ENCODE results near the gene PMPCA.

GRCh38 chr9:136448655-136449054, 38.2 kb downstream of the PMPCA start:
- TF ChIP-seq, protein P1, sequence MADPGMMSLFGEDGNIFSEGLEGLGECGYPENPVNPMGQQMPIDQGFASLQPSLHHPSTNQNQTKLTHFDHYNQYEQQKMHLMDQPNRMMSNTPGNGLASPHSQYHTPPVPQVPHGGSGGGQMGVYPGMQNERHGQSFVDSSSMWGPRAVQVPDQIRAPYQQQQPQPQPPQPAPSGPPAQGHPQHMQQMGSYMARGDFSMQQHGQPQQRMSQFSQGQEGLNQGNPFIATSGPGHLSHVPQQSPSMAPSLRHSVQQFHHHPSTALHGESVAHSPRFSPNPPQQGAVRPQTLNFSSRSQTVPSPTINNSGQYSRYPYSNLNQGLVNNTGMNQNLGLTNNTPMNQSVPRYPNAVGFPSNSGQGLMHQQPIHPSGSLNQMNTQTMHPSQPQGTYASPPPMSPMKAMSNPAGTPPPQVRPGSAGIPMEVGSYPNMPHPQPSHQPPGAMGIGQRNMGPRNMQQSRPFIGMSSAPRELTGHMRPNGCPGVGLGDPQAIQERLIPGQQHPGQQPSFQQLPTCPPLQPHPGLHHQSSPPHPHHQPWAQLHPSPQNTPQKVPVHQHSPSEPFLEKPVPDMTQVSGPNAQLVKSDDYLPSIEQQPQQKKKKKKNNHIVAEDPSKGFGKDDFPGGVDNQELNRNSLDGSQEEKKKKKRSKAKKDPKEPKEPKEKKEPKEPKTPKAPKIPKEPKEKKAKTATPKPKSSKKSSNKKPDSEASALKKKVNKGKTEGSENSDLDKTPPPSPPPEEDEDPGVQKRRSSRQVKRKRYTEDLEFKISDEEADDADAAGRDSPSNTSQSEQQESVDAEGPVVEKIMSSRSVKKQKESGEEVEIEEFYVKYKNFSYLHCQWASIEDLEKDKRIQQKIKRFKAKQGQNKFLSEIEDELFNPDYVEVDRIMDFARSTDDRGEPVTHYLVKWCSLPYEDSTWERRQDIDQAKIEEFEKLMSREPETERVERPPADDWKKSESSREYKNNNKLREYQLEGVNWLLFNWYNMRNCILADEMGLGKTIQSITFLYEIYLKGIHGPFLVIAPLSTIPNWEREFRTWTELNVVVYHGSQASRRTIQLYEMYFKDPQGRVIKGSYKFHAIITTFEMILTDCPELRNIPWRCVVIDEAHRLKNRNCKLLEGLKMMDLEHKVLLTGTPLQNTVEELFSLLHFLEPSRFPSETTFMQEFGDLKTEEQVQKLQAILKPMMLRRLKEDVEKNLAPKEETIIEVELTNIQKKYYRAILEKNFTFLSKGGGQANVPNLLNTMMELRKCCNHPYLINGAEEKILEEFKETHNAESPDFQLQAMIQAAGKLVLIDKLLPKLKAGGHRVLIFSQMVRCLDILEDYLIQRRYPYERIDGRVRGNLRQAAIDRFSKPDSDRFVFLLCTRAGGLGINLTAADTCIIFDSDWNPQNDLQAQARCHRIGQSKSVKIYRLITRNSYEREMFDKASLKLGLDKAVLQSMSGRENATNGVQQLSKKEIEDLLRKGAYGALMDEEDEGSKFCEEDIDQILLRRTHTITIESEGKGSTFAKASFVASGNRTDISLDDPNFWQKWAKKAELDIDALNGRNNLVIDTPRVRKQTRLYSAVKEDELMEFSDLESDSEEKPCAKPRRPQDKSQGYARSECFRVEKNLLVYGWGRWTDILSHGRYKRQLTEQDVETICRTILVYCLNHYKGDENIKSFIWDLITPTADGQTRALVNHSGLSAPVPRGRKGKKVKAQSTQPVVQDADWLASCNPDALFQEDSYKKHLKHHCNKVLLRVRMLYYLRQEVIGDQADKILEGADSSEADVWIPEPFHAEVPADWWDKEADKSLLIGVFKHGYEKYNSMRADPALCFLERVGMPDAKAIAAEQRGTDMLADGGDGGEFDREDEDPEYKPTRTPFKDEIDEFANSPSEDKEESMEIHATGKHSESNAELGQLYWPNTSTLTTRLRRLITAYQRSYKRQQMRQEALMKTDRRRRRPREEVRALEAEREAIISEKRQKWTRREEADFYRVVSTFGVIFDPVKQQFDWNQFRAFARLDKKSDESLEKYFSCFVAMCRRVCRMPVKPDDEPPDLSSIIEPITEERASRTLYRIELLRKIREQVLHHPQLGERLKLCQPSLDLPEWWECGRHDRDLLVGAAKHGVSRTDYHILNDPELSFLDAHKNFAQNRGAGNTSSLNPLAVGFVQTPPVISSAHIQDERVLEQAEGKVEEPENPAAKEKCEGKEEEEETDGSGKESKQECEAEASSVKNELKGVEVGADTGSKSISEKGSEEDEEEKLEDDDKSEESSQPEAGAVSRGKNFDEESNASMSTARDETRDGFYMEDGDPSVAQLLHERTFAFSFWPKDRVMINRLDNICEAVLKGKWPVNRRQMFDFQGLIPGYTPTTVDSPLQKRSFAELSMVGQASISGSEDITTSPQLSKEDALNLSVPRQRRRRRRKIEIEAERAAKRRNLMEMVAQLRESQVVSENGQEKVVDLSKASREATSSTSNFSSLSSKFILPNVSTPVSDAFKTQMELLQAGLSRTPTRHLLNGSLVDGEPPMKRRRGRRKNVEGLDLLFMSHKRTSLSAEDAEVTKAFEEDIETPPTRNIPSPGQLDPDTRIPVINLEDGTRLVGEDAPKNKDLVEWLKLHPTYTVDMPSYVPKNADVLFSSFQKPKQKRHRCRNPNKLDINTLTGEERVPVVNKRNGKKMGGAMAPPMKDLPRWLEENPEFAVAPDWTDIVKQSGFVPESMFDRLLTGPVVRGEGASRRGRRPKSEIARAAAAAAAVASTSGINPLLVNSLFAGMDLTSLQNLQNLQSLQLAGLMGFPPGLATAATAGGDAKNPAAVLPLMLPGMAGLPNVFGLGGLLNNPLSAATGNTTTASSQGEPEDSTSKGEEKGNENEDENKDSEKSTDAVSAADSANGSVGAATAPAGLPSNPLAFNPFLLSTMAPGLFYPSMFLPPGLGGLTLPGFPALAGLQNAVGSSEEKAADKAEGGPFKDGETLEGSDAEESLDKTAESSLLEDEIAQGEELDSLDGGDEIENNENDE (IDR thresholded peaks at IDR 0.05; ENCODE audit: insufficient replicate concordance, low read length), result no peak
- TF ChIP-seq ATF2 (IDR thresholded peaks at IDR 0.05; ENCODE audit: low read length), result no peak
- TF ChIP-seq MAFK (IDR thresholded peaks at IDR 0.05; ENCODE audit: low read depth, low read length), result no peak
- TF ChIP-seq GTF2F1 (IDR thresholded peaks at IDR 0.05; ENCODE audit: borderline replicate concordance, low read depth, low read length), result no peak
- TF ChIP-seq NANOG (IDR thresholded peaks at IDR 0.05; ENCODE audit: insufficient read depth, low read depth, low read length, poor library complexity, severe bottlenecking), result no peak
- no peak for TF ChIP-seq POLR2A (IDR thresholded peaks at IDR 0.05; ENCODE audit: control extremely low read depth in 1 of 2, low read depth in 2 of 2, low read length in 2 of 2)
- no peak for TF ChIP-seq JUND (IDR thresholded peaks at IDR 0.05; ENCODE audit: low read length)
- no peak for TF ChIP-seq CTCF (IDR thresholded peaks at IDR 0.05; ENCODE audit: control extremely low read depth in 1 of 3, insufficient read depth in 1 of 3, low read depth in 1 of 3, low read length in 3 of 3)
- TF ChIP-seq RFX5 (IDR thresholded peaks at IDR 0.05; ENCODE audit: borderline replicate concordance, low read depth, low read length), result no peak
- TF ChIP-seq EZH2 (IDR thresholded peaks at IDR 0.05; ENCODE audit: low read depth, low read length, severe bottlenecking), result no peak
- no peak for TF ChIP-seq CHD2 (IDR thresholded peaks at IDR 0.05; ENCODE audit: low read length)

Measured in H1 (cell line).